ENCODE results near the gene HCN3. TPM values are rescaled to one million over a fixed set of nuclear protein-coding genes. Genes with fewer than 3 reads are reported as not detected.

The HCN3 gene
- total RNA-seq, 5 donors from 2014 or later (not counting 1 experiment from before 2014, with no cell fraction given): 1.7 to 4.1 (median 4.0) TPM

- ChIA-PET POLR2A (interaction anchor here in 1 of 2 donors (1.0 kb wide), 1 partner anchor 69 kb away, joined by 3 read pairs; no protein-coding TSS in a partner anchor), CTCF (interaction anchor here (0.5 to 5.5 kb wide), 3 partner anchors 19 to 71 kb away, joined by 3 to 62 read pairs (median 3); no protein-coding TSS in a partner anchor)
- peak overlapping the region in 1 of 2 donors; percentile 25 for H3K27ac Mint-ChIP-seq
- peak overlapping the region; percentile 68 to 89 (median 71) for H3K4me3 Mint-ChIP-seq
- H3K36me3 Mint-ChIP-seq: peaks cover 5% of the 10 kb centered on the region
- WGBS (ENCODE audit: insufficient coverage): 74% methylated on average over 11 of the region's 11 CpGs
- Histone ChIP-seq H3K9me3 (no peaks in the 10 kb centered on the region), H3K4me1 (ENCODE audit: control insufficient read depth in 1 of 2, extremely low read depth in 1 of 2, insufficient read depth in 2 of 2, low read length in 2 of 2) (peaks cover 5 to 40% of the 10 kb centered on the region in 2 experiments), H3K27ac (ENCODE audit: low read length) (no peak overlapping the region), H3K27me3 (replicated peaks in 1 of 2; ENCODE audit: control insufficient read depth in 2 of 2, extremely low read depth in 1 of 2, insufficient read depth in 2 of 2, low read length in 1 of 2) (peaks cover 0 to 2% of the 10 kb centered on the region in 2 experiments), H3K36me3 (ENCODE audit: control insufficient read depth in 2 of 2, extremely low read depth in 1 of 2, insufficient read depth in 1 of 2, low read length in 1 of 2) (peaks cover 0 to 12% of the 10 kb centered on the region in 2 donors), H3K4me3 (ENCODE audit: control insufficient read depth in 1 of 2, extremely low read depth in 1 of 2, low read length in 1 of 2) (peak overlapping the region; percentile 35 to 36)
- no peak for DNase-seq
- H3K9me3 Mint-ChIP-seq: no peaks in the 10 kb centered on the region
- H3K27me3 Mint-ChIP-seq: no peaks in the 10 kb centered on the region
- ATAC-seq (replicated peaks in 1 of 4): no peak
- H3K4me1 Mint-ChIP-seq: peaks cover 26 to 32% (median 28%) of the 10 kb centered on the region in 3 donors
These were observed 43.0 kb downstream of the HCN3 start for GRCh38 chr1:155320252-155320651.

GRCh38 chr1:155320661-155321617 is 43.7 kb downstream of the HCN3 start, which contains the start of gene RUSC1:
Gene RUSC1, plus strand, starts transcription at chr1:155320894. Its CDS starts 880 bp downstream, at chr1:155321774.
- H3K27me3 ChIP-seq (replicated peaks in 1 of 2; ENCODE audit: control insufficient read depth in 2 of 2, extremely low read depth in 1 of 2, insufficient read depth in 2 of 2, low read length in 1 of 2): peaks cover 0 to 2% of the 10 kb centered on the region in 2 experiments
- WGBS (ENCODE audit: insufficient coverage): 38% methylated on average over 25 of the region's 51 CpGs
- DNase-seq (peak; percentile 47 to 78 (median 67)), ATAC-seq (replicated peaks in 1 of 4) (peak; percentile 14 to 43 (median 22))
- no peaks in the 10 kb centered on the region for H3K9me3 Mint-ChIP-seq
- H3K4me3 Mint-ChIP-seq: peak within 1 kb of the TSS; percentile 68 to 89 (median 71)
- no peaks in the 10 kb centered on the region for H3K9me3 ChIP-seq
- peaks cover 5 to 45% of the 10 kb centered on the region in 2 experiments for H3K4me1 ChIP-seq (ENCODE audit: control insufficient read depth in 1 of 2, extremely low read depth in 1 of 2, insufficient read depth in 2 of 2, low read length in 2 of 2)
- H3K27me3 Mint-ChIP-seq: no peaks in the 10 kb centered on the region
- peak within 1 kb of the TSS in 1 of 2 donors; percentile 25 for H3K27ac Mint-ChIP-seq
- H3K36me3 Mint-ChIP-seq: peaks cover 5% of the 10 kb centered on the region
- H3K4me1 Mint-ChIP-seq: peaks cover 30 to 37% (median 31%) of the 10 kb centered on the region in 3 donors
- no peak within 1 kb of the TSS for H3K27ac ChIP-seq (ENCODE audit: low read length)
- peak within 1 kb of the TSS; percentile 35 to 36 for H3K4me3 ChIP-seq (ENCODE audit: control insufficient read depth in 1 of 2, extremely low read depth in 1 of 2, low read length in 1 of 2)
- peaks cover 0 to 12% of the 10 kb centered on the region in 2 donors for H3K36me3 ChIP-seq (ENCODE audit: control insufficient read depth in 2 of 2, extremely low read depth in 1 of 2, insufficient read depth in 1 of 2, low read length in 1 of 2)
- ChIA-PET POLR2A (interaction anchor here in 1 of 2 donors (1.0 kb wide), 1 partner anchor 69 kb away, joined by 3 read pairs; no protein-coding TSS in a partner anchor), CTCF (interaction anchor here (0.5 to 5.5 kb wide), 4 partner anchors 61 to 73 kb away, joined by 3 to 62 read pairs (median 6); no protein-coding TSS in a partner anchor)

GRCh38 chr1:155321639-155322503 is 44.6 kb downstream of the HCN3 start:
- no peaks in the 10 kb centered on the region for H3K9me3 Mint-ChIP-seq
- POLR2A ChIA-PET: interaction anchor here in 1 of 2 donors (0.7 kb wide), 1 partner anchor 22 kb away, joined by 4 read pairs; no protein-coding TSS in a partner anchor

GRCh38 chr1:155322571-155322952 is 45.3 kb downstream of the HCN3 start:
- no peaks in the 10 kb centered on the region for H3K27me3 Mint-ChIP-seq
- 24% methylated on average over 17 of the region's 28 CpGs for WGBS (ENCODE audit: insufficient coverage)
- Histone ChIP-seq H3K4me1 (ENCODE audit: control insufficient read depth in 1 of 2, extremely low read depth in 1 of 2, insufficient read depth in 2 of 2, low read length in 2 of 2) (peaks cover 5 to 45% of the 10 kb centered on the region in 2 experiments), H3K4me3 (ENCODE audit: control insufficient read depth in 1 of 2, extremely low read depth in 1 of 2, low read length in 1 of 2) (peak overlapping the region; percentile 48 to 95), H3K36me3 (ENCODE audit: control insufficient read depth in 2 of 2, extremely low read depth in 1 of 2, insufficient read depth in 1 of 2, low read length in 1 of 2) (peaks cover 0 to 12% of the 10 kb centered on the region in 2 donors), H3K27me3 (replicated peaks in 1 of 2; ENCODE audit: control insufficient read depth in 2 of 2, extremely low read depth in 1 of 2, insufficient read depth in 2 of 2, low read length in 1 of 2) (peaks cover 0 to 2% of the 10 kb centered on the region in 2 experiments), H3K27ac (ENCODE audit: low read length) (no peak overlapping the region), H3K9me3 (no peaks in the 10 kb centered on the region)
- H3K9me3 Mint-ChIP-seq: no peaks in the 10 kb centered on the region
- ATAC-seq (replicated peaks in 1 of 4): no peak
- peak overlapping the region in 1 of 2 donors; percentile 52 for H3K27ac Mint-ChIP-seq
- ChIA-PET CTCF (interaction anchor here (1.8 to 5.5 kb wide), 3 partner anchors 44 to 73 kb away, joined by 9 to 62 read pairs (median 10); no protein-coding TSS in a partner anchor), POLR2A (interaction anchor here in 1 of 2 donors (0.7 kb wide), 1 partner anchor 23 kb away, joined by 4 read pairs; no protein-coding TSS in a partner anchor)
- peaks cover 5% of the 10 kb centered on the region for H3K36me3 Mint-ChIP-seq
- DNase-seq: peak in 3 of 35 experiments; percentile 12 to 28 (median 14)
- peaks cover 33 to 41% (median 34%) of the 10 kb centered on the region in 3 donors for H3K4me1 Mint-ChIP-seq
- peak overlapping the region; percentile 68 to 89 (median 68) for H3K4me3 Mint-ChIP-seq

More at GRCh38 chr1:155321639-155322503, 44.6 kb downstream of the HCN3 start:
- peaks cover 5% of the 10 kb centered on the region for H3K36me3 Mint-ChIP-seq
- Histone ChIP-seq H3K36me3 (ENCODE audit: control insufficient read depth in 2 of 2, extremely low read depth in 1 of 2, insufficient read depth in 1 of 2, low read length in 1 of 2) (peaks cover 0 to 12% of the 10 kb centered on the region in 2 donors), H3K4me1 (ENCODE audit: control insufficient read depth in 1 of 2, extremely low read depth in 1 of 2, insufficient read depth in 2 of 2, low read length in 2 of 2) (peaks cover 5 to 45% of the 10 kb centered on the region in 2 experiments), H3K27ac (ENCODE audit: low read length) (no peak overlapping the region), H3K27me3 (replicated peaks in 1 of 2; ENCODE audit: control insufficient read depth in 2 of 2, extremely low read depth in 1 of 2, insufficient read depth in 2 of 2, low read length in 1 of 2) (peaks cover 0 to 2% of the 10 kb centered on the region in 2 experiments), H3K4me3 (ENCODE audit: control insufficient read depth in 1 of 2, extremely low read depth in 1 of 2, low read length in 1 of 2) (no peak overlapping the region), H3K9me3 (no peaks in the 10 kb centered on the region)
- CTCF ChIA-PET: interaction anchor here (1.2 to 5.5 kb wide), 3 partner anchors 70 to 74 kb away, joined by 3 to 62 read pairs (median 9); no protein-coding TSS in a partner anchor
- peak overlapping the region; percentile 68 to 89 (median 68) for H3K4me3 Mint-ChIP-seq
- no peak overlapping the region for H3K27ac Mint-ChIP-seq
- ATAC-seq (replicated peaks in 1 of 4): no peak
- 85% methylated on average over 23 of the region's 27 CpGs for WGBS (ENCODE audit: insufficient coverage)
- DNase-seq: no peak
- H3K4me1 Mint-ChIP-seq: peaks cover 33 to 41% (median 34%) of the 10 kb centered on the region in 3 donors
- H3K27me3 Mint-ChIP-seq: no peaks in the 10 kb centered on the region

GRCh38 chr1:155322953-155323728 is 45.9 kb downstream of the HCN3 start:
- H3K27ac ChIP-seq (ENCODE audit: low read length): peak overlapping the region; percentile 89
- H3K4me1 Mint-ChIP-seq: peaks cover 33 to 41% (median 34%) of the 10 kb centered on the region in 3 donors
- H3K27me3 Mint-ChIP-seq: no peaks in the 10 kb centered on the region

More at GRCh38 chr1:155322953-155323728, 45.9 kb downstream of the HCN3 start:
- Histone ChIP-seq H3K4me1 (ENCODE audit: control insufficient read depth in 1 of 2, extremely low read depth in 1 of 2, insufficient read depth in 2 of 2, low read length in 2 of 2) (peaks cover 5 to 45% of the 10 kb centered on the region in 2 experiments), H3K9me3 (no peaks in the 10 kb centered on the region), H3K36me3 (ENCODE audit: control insufficient read depth in 2 of 2, extremely low read depth in 1 of 2, insufficient read depth in 1 of 2, low read length in 1 of 2) (peaks cover 0 to 8% of the 10 kb centered on the region in 2 donors), H3K27me3 (replicated peaks in 1 of 2; ENCODE audit: control insufficient read depth in 2 of 2, extremely low read depth in 1 of 2, insufficient read depth in 2 of 2, low read length in 1 of 2) (peaks cover 0 to 2% of the 10 kb centered on the region in 2 experiments), H3K4me3 (ENCODE audit: control insufficient read depth in 1 of 2, extremely low read depth in 1 of 2, low read length in 1 of 2) (peak overlapping the region; percentile 95 to 97)
- peak; percentile 52 to 89 (median 79) for DNase-seq
- H3K27ac Mint-ChIP-seq: peak overlapping the region in 1 of 2 donors; percentile 11
- H3K9me3 Mint-ChIP-seq: no peaks in the 10 kb centered on the region
- CTCF ChIA-PET: interaction anchor here (0.5 to 5.5 kb wide), 14 partner anchors 15 to 891 kb away, joined by 3 to 62 read pairs (median 4); partner anchors contain the start of genes KRTCAP2 (in 2 of the 2), FDPS (in 1 of the 2) and SCAMP3 (in 1 of the 2)
- H3K4me3 Mint-ChIP-seq: peak overlapping the region; percentile 80 to 89 (median 85)
- WGBS (ENCODE audit: insufficient coverage): 0% methylated on average over 36 of the region's 58 CpGs
- H3K36me3 Mint-ChIP-seq: peaks cover 5% of the 10 kb centered on the region
- POLR2A ChIA-PET: no interaction called here
- ATAC-seq (replicated peaks in 1 of 4): peak; percentile 50 to 61 (median 59)
